SU-DHL-6 (cell line): ENCODE results near the gene PTPN13.

Experiments used
- H2AFZ ChIP-seq: fragments of 200-600 bp; sonication (generic); 2 replicates; pipeline ENCODE4 v1.6.1; 2014; ENCODE audit warnings: low read depth, mild to moderate bottlenecking, moderate library complexity, mixed read lengths, antibody characterized with exemption, low read length; ENCODE audit not compliant: severe bottlenecking
- H3F3A ChIP-seq: fragments of 200-600 bp; shearing (Covaris generic); 2 replicates; pipeline ENCODE4 v1.6.0; 2016; ENCODE audit warnings: antibody characterized with exemption, mild to moderate bottlenecking; ENCODE audit not compliant: insufficient read depth
- H3K27ac ChIP-seq: fragments of 200-600 bp; sonication (generic); 2 replicates; pipeline ENCODE4 v1.5.1; 2016; ENCODE audit warnings: low read depth, mild to moderate bottlenecking, low read length, moderate library complexity, mixed read lengths
- H3K27me3 ChIP-seq: fragments of 200-600 bp; sonication (generic), shearing (Covaris generic); 2 replicates; pipeline ENCODE4 v1.6.0; 2014; ENCODE audit warnings: mild to moderate bottlenecking, low read length
- H3K36me3 ChIP-seq: fragments of 200-600 bp; sonication (generic); 2 replicates; pipeline ENCODE4 v1.6.1; 2014; ENCODE audit warnings: mild to moderate bottlenecking, low read length, mixed read lengths
- H3K4me2 ChIP-seq: fragments of 300-600, 200-600 bp; shearing (Covaris generic), sonication (generic); 2 replicates; pipeline ENCODE4 v1.6.0; 2014; ENCODE audit warnings: low read length, low read depth, mild to moderate bottlenecking; ENCODE audit not compliant: poor library complexity, severe bottlenecking
- H3K4me3 ChIP-seq: fragments of 200-600 bp; sonication (generic); 2 replicates; pipeline ENCODE4 v1.5.1; 2014; ENCODE audit warnings: antibody characterized with exemption, low read length, mild to moderate bottlenecking, mixed read lengths; ENCODE audit not compliant: insufficient read depth, poor library complexity, severe bottlenecking
- H3K79me2 ChIP-seq: fragments of 200-600 bp; sonication (generic); 2 replicates; pipeline ENCODE4 v1.6.1; 2014; ENCODE audit warnings: mild to moderate bottlenecking, low read length, moderate library complexity; ENCODE audit not compliant: insufficient read depth
- H3K9ac ChIP-seq: fragments of 200-600 bp; sonication (generic); 2 replicates; pipeline ENCODE4 v1.7.0; 2014; ENCODE audit warnings: mild to moderate bottlenecking, low read length
- H3K9me2 ChIP-seq: fragments of 200-600 bp; sonication (generic); replicated peaks from 2 replicates; pipeline ENCODE4 v1.6.1; 2014; ENCODE audit warnings: low read length; ENCODE audit not compliant: insufficient read depth
- H3K9me3 ChIP-seq: fragments of 200-600 bp; sonication (generic); 2 replicates; pipeline ENCODE4 v1.6.1; 2014; ENCODE audit warnings: low read length, mixed read lengths; ENCODE audit not compliant: insufficient read depth
- H4K20me1 ChIP-seq: fragments of 200-600 bp; sonication (generic); 2 replicates; pipeline ENCODE4 v1.6.1; 2014; ENCODE audit warnings: low read depth, mild to moderate bottlenecking, antibody characterized with exemption, low read length, moderate library complexity, mixed read lengths
- CTCF ChIP-seq: fragments of 200-600 bp; sonication (generic); IDR thresholded peaks from one replicate; pipeline ENCODE4 v1.5.1; 2017; ENCODE audit warnings: antibody characterized with exemption, mild to moderate bottlenecking, low read length, moderate library complexity; ENCODE audit not compliant: insufficient read depth, poor library complexity, severe bottlenecking
- EZH2phosphoT487 ChIP-seq: fragments of 200-600 bp; sonication (generic), shearing (Covaris generic); conservative IDR thresholded peaks from 2 replicates; pipeline ENCODE4 v1.6.1; 2018; ENCODE audit warnings: mild to moderate bottlenecking, antibody characterized with exemption, low read length, moderate library complexity, mixed read lengths

The PTPN13 gene

GRCh38 chr4:86821151-86821550 lies 227.0 kb downstream of the PTPN13 start:
- H3K9me3 ChIP-seq, result no peaks in the 10 kb centered on the region
- no peaks in the 10 kb centered on the region for H3K9me2 ChIP-seq
- no peak overlapping the region for H3K27ac ChIP-seq
- no peaks in the 10 kb centered on the region for H3K36me3 ChIP-seq
- H3K27me3 ChIP-seq, result no peaks in the 10 kb centered on the region
- H3K9ac ChIP-seq, result no peak overlapping the region
- no peak overlapping the region for H3K4me2 ChIP-seq
- TF ChIP-seq CTCF, result no peak
- TF ChIP-seq EZH2phosphoT487, result no peak
- no peak overlapping the region for H2AFZ ChIP-seq
- no peaks in the 10 kb centered on the region for H3K79me2 ChIP-seq
- no peaks in the 10 kb centered on the region for H3F3A ChIP-seq
- no peaks in the 10 kb centered on the region for H4K20me1 ChIP-seq
- no peak overlapping the region for H3K4me3 ChIP-seq

GRCh38 chr4:86822136-86822535 lies 228.0 kb downstream of the PTPN13 start:
- H4K20me1 ChIP-seq, result no peaks in the 10 kb centered on the region
- TF ChIP-seq EZH2phosphoT487 (no peak), CTCF (no peak)
- H3K9me3 ChIP-seq, result no peaks in the 10 kb centered on the region

GRCh38 chr4:86825511-86825910 lies 231.4 kb downstream of the PTPN13 start:
- no peaks in the 10 kb centered on the region for H4K20me1 ChIP-seq
- H3K9me2 ChIP-seq, result no peaks in the 10 kb centered on the region
- no peaks in the 10 kb centered on the region for H3K9me3 ChIP-seq
- no peak overlapping the region for H3K27ac ChIP-seq
- H3F3A ChIP-seq, result no peaks in the 10 kb centered on the region
- H3K4me3 ChIP-seq, result no peak overlapping the region
- no peaks in the 10 kb centered on the region for H3K79me2 ChIP-seq
- H3K4me2 ChIP-seq, result no peak overlapping the region
- H3K36me3 ChIP-seq, result no peaks in the 10 kb centered on the region
- no peaks in the 10 kb centered on the region for H3K27me3 ChIP-seq
- no peak overlapping the region for H3K9ac ChIP-seq
- H2AFZ ChIP-seq, result no peak overlapping the region
- TF ChIP-seq EZH2phosphoT487 (no peak), CTCF (no peak)

More at GRCh38 chr4:86822136-86822535, 228.0 kb downstream of the PTPN13 start:
- no peaks in the 10 kb centered on the region for H3K36me3 ChIP-seq
- no peak overlapping the region for H3K9ac ChIP-seq
- no peak overlapping the region for H3K4me3 ChIP-seq
- H3F3A ChIP-seq, result no peaks in the 10 kb centered on the region
- no peaks in the 10 kb centered on the region for H3K9me2 ChIP-seq
- H2AFZ ChIP-seq, result no peak overlapping the region
- no peak overlapping the region for H3K4me2 ChIP-seq
- no peaks in the 10 kb centered on the region for H3K79me2 ChIP-seq
- H3K27me3 ChIP-seq, result no peaks in the 10 kb centered on the region
- no peak overlapping the region for H3K27ac ChIP-seq
